Activated T-cell treated with anti-CD3 and anti-CD28 coated beads for 24 hours (primary cell): ENCODE data around the gene FAM149B1.
"Not testable (repeated sequence)": the region's sequence is repeated elsewhere in the genome, so short reads cannot be mapped to it uniquely, and the experiment has no call there.

Experiments
- DNase-seq: peaks from one replicate; pipeline ENCODE4 v3.0.0-alpha.2; 2020; ENCODE audit warnings: low read depth

The FAM149B1 gene

DNA sequence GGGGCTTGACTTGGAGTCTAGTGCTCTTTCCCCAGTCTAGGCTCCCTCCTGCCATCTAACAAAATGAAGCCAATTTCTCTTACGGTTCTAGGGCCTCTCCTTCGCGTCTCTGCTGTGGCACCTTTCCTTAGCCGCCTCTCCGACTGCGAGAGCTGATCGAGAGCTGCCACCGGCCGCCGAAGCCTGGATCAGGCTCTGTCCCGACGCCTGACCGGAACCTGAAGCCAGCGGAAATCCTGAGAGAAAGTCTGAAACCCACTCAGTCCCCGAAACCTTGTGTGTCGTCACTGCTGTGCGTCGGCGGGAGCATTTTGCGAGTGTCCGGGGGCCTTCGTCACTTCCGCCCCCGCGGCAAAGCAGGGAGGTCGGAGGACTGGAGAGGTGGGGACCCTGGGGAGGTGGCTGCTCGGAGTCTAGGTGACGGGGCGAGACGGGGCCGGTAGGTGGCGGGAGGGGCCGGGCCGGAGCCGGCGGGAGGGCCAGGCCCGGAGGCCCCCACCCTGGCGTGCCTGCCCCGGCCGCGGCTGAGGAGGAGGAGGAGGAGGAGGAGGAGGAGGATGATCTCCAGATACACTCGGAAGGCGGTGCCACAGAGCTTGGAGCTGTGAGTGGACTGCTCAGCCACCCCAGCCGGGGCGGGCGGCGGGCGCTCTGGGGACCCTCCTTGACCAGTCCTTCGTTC is at the start of gene FAM149B1, which contains the start of gene ECD:
Gene FAM149B1 (plus strand): TSS at position 337 of the 682 bp plus-strand sequence. CDS start 221 bp downstream, at position 558.
Gene ECD (minus strand): TSS at position 226 of the 682 bp plus-strand sequence. CDS start 4,071 bp downstream, outside the sequence.
- DNase-seq: peak; percentile 91

DNA sequence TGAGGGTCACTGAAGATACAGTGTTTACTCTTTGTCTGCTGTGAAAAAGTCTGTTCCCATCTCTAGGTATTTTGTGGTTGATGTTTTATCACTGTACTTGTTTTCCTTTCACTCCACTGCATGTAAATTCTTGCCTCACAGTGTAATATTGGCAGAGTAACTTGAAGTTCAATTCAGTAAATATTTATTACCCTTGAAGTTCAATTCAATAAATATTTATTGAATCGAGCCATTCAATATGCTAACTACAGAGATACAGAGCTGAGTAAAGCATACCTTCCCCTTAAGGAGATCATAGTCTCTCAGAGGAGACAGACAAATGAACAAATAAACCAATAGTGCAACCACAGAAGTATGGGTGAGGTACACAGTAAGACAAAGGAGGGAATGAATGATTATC is 48.5 kb upstream of the FAM149B1 start:
- DNase-seq: no peak

DNA sequence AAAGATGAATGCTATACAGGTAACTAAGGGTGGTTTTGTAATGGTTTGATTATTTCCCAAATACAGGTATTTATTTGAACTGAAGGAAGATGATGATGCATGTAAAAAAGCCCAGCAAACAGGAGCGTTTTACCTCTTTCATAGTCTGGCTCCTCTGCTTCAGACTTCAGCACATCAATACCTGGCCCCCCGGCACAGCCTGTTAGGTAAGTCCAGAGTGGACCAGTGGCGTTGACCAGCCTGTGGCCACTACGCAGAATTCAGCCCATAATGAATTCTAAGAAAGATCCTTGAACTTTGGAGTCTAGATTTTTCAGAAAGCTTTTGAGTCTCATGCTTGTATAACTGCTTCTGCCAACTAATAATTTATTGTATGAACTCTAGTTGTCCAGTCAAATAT is 48.0 kb upstream of the FAM149B1 start:
- DNase-seq: no peak

DNA sequence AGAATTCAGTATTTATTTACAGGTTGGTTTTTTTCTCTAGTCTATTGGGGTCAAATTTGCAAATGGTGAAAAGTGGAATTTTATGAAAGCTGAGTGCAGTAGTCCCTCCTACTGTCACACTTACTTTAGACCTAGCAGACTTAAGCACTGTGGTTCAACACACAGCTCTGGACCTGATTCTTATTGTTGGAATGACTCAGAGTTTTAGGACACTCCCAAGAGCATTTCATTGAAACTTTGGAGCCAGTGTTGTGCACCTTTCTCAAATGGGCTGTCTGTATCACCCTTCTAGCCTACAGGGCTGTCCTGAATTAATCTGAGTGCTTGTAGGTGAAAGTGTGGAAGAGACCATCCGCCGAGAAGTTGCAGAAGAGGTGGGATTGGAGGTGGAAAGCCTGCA is 41.6 kb upstream of the FAM149B1 start:
- DNase-seq: no peak

DNA sequence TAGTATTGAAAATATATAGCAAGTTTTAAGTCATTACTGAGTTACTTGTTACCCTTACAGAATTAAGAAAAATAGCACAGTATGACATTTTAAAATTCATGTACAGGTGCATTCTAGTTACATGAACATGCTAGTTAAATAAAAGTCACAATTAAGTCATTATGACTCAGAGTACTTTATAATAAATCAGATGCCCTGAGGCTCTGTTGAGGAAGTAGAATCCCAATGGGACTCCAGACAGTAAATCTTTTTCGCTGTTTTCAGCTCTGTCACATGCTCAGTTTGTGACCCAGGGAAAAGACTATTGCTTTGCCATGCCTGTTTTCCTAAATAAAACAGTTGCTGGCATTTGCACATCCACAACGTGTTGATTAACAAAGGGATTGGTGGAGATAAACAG is 36.6 kb upstream of the FAM149B1 start:
- DNase-seq: no peak

DNA sequence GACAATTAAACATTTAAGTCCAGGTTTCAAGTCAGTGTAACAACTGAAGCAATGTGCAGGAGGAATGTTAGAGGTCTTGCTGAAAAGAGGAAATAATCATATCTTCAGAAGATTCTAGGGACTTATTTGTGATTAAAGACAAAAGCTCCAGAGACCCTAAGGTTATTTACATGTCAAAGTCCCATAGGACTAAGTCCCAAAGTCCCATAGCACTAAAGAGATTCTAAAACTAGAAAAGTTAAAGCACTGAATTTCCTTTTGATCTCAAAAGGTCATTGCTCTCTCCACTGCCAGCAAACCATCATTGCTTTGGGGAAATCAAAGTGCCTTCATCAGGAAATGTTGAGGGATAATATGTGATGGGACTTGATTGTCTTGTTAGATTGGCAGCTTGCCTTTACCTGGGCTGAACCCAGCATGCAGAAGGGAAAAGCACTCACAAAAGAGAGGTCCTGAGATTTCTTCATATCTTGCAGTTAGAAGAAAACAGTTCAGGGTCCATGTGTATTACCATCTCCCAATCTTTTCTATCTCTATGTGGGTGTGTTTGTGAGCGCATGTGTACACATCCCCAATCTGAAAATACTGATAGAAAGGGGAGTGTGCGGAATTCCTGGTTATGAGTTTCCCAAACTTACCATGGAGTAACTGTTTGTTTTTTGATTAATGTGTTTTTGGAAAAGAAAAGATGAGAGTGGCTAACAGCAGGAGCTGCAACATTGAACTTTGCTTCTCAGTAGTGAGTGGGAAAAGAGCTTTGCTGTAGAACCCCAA is 35.8 kb upstream of the FAM149B1 start:
- no peak for DNase-seq

DNA sequence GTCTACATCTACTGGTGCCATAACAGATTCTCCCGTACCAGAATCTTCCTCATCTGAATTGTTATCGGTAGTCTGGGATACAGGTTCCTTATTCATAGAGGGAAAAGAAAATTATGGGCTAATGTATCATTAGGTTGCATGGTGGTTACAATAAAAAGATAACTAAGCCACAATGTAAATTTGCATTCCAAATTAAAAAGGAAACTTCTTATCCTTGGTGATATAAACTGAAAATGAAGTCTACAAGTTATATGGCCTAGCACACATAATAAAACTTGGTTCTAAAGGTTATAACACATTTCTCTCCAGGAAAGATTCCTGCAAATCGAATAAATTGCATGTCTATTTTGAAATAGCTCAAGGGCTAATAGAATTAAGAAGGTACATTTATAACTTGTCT is 33.2 kb upstream of the FAM149B1 start:
- no peak for DNase-seq

DNA sequence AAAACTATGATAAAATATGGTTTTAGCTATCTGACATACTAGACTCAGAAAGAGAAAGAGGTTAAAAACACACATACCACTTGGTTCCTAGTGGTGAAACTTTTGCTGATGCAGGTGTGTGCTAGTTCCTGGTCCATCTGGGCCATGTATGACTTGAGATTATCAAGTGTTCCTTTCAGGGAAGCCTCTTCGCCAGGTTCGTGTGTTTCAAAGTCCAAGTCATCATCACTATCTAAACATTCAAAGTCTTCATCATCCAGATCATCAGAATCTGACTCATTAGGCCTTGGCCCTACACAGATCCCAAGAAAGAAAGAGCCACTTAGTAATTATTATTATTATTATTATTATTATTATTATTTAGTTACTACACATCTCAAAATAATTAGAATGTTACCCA is 31.3 kb upstream of the FAM149B1 start:
- DNase-seq: no peak

DNA sequence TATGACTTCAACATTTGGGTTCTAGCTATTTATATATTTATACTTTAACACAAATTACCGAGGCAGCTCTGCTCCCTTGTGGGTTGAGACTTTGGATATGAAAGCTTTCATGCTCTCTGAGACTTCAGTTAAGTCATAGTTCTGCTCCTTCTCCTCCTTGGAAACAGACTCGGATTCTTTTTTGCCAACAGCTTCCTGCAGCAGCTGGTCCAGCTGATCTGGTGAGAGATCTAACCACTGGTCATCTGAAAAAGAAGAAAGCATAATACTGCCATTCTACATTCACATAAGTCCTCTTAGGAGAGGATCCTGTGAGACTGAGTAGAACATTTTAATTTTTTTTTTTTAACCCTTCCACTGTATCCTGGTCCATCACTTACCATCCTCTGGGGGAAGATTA is 28.7 kb upstream of the FAM149B1 start:
- no peak for DNase-seq

DNA sequence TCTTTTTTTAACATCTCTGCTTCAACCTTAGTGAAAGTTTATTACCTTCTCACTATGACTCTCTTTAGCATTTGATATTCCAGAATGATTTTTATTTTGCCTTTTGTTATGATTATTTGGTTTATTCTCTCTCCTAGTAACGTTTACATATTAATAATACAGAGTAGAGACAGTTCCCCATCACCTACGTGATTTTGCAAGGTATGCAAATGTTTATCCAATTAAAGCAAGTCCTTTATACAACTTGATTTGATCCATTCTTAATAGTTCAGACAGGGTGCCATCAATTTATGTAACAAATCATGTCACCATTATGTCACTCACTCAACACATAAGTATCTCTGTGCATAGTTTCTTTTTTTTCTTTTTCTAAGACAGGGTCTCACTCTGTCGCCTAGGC is 26.3 kb upstream of the FAM149B1 start:
- DNase-seq: no peak

DNA sequence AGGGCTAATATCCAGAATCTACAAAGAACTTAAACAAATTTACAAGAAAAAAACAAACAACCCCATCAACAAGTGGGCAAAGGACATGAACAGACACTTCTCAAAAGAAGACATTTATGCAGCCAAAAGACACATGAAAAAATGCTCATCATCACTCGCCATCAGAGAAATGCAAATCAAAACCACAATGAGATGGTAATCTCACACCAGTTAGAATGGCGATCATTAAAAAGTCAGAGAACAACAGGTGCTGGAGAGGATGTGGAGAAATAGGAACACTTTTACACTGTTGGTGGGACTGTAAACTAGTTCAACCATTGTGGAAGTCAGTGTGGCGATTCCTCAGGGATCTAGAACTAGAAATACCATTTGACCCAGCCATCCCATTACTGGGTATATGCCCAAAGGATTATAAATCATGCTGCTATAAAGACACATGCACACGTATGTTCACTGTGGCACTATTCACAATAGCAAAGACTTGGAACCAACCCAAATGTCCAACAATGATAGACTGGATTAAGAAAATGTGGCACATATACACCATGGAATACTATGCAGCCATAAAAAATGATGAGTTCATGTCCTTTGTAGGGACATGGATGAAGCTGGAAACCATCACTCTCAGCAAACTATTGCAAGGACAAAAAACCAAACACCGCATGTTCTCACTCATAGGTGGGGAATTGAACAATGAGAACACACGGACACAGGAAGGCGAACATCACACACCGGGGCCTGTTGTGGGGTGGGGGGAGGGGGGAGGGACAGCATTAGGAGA is 17.1 kb upstream of the FAM149B1 start:
- not testable (repeated sequence) for DNase-seq

DNA sequence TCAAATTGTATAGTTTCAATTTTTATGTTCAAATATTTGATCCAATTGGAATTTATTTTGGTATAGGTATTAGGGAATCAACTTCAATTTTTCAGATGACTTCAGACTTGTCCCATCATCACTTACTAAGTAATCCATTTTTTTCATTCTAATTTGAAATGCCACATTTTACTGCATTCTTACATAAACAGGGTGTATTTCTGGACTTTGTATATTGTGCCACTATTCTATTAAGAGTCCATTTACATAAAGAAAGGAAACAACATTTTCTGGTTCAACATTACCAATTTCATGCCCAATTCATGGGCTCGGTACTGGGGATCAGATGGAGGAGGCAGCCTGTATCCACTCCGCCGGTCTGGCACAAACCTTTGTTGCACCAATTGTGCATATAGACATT is 15.9 kb upstream of the FAM149B1 start:
- no peak for DNase-seq

DNA sequence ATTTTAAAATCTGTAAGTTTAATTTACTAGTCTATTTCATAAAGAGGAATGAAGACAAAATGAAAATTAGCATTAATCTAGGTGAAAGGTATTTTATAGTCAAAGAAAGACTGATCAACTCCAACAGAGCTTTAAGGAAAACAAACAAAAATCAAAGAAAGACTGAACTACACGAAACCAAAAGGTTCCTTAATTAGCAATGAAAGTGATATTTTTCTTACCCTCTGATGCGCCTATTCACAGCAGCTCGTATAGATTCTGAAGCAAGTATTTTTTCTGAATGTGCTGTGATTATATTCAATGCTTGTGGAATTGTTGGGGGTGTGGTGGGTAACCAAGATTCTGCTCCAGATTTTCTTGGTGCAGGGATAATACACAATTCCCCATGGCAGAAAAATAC is 11.9 kb upstream of the FAM149B1 start:
- no peak for DNase-seq

DNA sequence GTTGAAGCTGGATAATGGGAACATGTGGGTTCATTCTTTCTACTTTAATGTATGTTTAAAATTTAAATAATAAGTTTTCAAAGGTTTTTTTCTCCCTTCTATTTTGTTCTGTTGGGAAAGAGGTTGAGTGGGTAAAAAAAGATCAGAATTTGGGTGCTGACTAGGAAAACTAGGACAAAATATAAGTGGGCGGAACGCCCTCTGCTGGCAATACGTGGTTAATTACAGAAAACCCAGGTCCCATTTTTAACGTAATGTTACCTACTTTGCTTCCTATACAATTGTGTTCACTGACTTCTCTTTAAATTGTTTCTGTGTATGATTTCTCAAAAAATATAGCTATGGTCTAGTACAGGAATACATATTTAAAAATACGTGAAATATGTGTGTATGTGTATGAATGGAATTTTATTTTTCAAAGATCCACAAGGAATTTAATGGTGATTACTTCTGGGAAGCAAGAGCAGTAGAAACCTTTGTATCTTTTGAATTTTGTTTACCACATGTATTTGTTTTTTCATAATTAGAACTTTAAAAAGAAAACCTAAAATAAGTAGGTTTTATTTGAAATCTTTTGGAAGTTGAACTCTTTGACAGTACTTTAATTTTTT is 8.8 kb upstream of the FAM149B1 start:
- peak; percentile 28 for DNase-seq

DNA sequence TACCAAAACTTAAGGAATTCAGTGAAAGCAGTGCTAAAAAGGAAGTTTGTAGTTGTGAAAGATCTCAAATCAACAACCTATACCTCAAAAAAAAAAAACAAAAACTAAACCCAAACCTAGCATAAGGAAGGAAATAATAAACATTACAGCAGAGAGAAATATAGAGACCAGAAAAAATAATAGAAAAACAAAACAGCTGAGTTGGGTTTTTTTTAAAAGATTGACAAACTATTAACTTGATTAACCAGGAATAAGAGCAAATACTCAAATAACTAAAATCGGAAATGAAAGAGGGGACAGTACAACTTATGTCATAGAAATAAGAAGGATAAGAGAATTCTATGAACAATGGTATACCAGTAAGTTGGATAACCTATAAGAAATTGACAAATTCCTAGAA is 6.8 kb upstream of the FAM149B1 start:
- no peak for DNase-seq

DNA sequence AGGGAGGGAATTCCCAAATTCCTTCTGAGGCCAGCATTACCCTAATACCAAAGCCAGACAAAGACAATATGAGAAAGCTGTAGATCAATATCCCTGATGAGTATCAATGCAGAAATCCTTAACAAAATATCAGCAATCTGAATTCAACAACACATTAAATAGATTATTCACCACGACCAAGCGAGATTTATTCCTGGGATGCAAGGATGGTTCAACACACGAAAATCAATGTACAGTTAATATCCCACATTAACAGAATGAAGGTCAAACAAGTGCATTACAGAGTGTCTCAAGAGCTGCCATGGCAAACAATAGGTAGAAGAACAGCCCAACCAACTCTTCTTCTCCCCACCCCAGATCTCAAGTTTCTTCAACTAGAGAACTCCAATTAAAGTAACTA is 6.3 kb upstream of the FAM149B1 start:
- DNase-seq: no peak

DNA sequence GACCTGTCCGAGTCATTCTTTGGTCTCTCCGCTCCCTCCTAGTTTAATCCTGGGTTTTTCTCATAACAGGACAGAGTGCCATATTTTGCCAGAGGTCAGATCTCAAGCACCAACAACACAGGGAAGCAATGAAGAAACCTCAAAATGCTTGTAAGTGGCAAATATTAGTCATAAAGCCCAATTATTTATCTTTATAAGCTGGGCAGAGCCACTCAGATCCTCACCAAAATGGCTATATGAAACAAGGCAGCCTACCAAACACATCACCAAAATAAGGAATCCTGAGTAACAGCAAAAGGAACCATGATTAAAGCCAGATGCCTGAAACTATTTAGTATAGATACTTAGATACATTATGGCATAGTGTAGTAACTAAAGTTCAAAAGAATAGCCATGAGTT is 4.8 kb upstream of the FAM149B1 start:
- no peak for DNase-seq

DNA sequence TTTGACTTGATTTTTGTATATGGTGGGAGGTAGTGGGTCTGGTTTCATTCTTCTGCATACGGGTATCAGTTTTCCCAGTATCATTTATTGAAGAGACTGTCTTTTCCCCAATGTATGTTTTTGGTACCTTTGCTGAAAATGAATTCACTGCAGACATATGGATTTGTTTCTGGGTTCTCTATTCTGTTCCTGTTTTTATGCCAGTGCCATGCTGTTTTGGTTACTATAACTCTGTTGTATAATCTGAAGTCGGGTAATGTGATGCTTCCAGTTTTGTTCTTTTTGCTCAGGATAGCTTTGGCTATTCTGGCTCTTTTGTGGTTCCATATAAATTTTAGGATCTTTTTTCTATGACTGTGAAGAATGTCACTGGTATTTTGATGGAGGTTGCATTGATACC is 947 bp upstream of the FAM149B1 start:
- DNase-seq: no peak

DNA sequence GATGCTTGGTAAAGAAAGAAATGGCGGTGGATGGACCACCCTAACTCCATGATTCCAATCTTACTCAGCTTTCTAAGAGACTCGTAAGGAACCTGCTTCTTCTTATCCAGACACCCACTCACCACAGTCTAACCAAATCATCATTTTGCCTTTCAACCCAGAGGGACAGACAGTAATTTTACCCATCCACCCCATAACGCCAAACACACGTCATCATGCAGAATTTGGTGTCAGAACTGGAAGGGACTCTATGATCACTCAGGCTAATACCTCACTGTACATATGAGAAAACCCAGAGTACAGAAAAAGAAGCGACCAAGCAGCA is 499 bp upstream of the FAM149B1 start:
- peak; percentile 1 for DNase-seq

DNA sequence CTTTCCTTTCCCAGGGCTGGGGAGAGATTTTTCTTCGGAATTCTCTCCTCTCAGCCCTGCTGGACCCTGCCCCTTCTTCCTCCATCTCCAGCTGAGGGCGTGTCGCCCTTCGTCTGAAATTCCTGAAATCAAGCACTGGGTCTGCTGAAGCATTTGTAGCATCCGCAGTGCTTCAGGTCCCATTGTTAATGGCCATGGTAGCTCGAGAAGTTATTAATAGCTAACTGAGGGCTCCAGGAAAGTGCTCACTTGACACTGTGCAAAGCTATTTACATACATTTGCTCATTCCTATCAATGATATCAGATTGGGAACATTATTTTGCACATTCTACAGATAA is 515 bp downstream of the FAM149B1 start:
- no peak for DNase-seq

DNA sequence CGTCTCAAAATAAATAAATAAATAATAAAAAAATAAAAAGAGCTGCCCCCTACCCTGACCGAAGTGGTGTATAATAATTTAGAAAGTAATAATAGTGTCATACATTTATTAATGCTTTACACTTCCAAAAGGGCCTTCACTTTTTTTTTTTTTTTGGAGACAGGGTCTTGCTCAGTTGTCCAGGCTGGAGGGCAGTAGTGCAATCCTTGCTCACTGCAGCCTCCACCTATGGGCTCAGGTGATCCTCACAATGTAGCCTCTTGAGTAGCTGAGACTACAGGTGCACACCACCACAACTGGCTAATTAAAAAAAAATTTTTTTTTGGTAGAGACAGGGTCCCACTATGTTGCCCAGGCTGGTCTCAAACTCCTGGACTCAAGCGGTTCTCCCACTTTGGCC is 1.4 kb downstream of the FAM149B1 start:
- no peak for DNase-seq

DNA sequence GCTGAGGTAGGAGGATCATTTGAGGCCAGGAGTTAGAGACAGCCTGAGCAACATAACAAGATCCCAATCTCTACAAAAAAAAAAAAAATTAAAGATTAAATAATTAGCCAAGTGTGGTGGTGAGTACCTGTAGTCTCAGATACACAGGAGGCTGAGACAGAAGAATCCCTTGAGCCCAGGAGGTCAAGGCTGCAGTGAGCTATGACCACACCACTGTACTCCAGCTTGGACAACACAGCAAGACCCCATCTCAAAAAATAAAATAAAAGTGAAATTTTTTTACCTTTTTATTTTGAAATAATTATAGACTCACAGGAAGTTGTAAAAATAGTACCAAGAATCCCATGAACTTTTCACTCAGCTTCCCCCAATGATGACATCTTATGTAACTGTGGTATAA is 4.9 kb downstream of the FAM149B1 start:
- no peak for DNase-seq
